Lung (tissue), 12 donors: ENCODE data around the gene GSTM4. TPM values are rescaled to one million over a fixed set of nuclear protein-coding genes. Genes with fewer than 3 reads are reported as not detected.

Source experiments
- ATAC-seq: fragments of 200-7000 bp; cut with Tn5 transposase; one replicate; pipeline ENCODE4 v1.9.1; 2020; ENCODE audit warnings: moderate number of reproducible peaks; ENCODE audit not compliant: insufficient read depth, low FRiP score
- DNase-seq, 3 donors: peaks; one replicate each; pipeline ENCODE4 v3.0.0-alpha.2; 2013 to 2017
- H3K27ac ChIP-seq, 2 donors: one replicate each; pipeline ENCODE4 v1.5.1; 2013; ENCODE audit warnings: mild to moderate bottlenecking in 2 of 2, moderate library complexity in 2 of 2, control low read depth in 1 of 2, inconsistent platforms in 1 of 2, low read depth in 1 of 2, low read length in 1 of 2
- H3K27me3 ChIP-seq, 3 donors: one replicate each; pipeline ENCODE4 v1.5.1; 2013; ENCODE audit warnings: low read length in 2 of 3; ENCODE audit not compliant: control insufficient read depth in 3 of 3, insufficient read depth in 3 of 3
- H3K36me3 ChIP-seq, 4 donors: one replicate each; pipeline ENCODE4 v1.5.1; 2013; ENCODE audit warnings: low read length in 4 of 4, mild to moderate bottlenecking in 1 of 4, moderate library complexity in 1 of 4; ENCODE audit not compliant: control insufficient read depth in 4 of 4, insufficient read depth in 4 of 4
- H3K4me1 ChIP-seq, 5 donors: one replicate each; pipeline ENCODE4 v1.5.1; 2013; ENCODE audit warnings: low read length in 5 of 5, mild to moderate bottlenecking in 2 of 5, moderate library complexity in 1 of 5; ENCODE audit not compliant: control insufficient read depth in 5 of 5, insufficient read depth in 5 of 5
- H3K4me3 ChIP-seq: one replicate; pipeline ENCODE4 v1.5.1; 2013; ENCODE audit warnings: mild to moderate bottlenecking, control low read depth, moderate library complexity
- H3K9ac ChIP-seq, 2 donors: one replicate each; pipeline ENCODE4 v1.5.1; 2013; ENCODE audit warnings: low read length in 2 of 2, control low read depth in 1 of 2; ENCODE audit not compliant: insufficient read depth in 1 of 2
- H3K9me3 ChIP-seq, 4 donors: one replicate each; pipeline ENCODE4 v1.5.1; 2013; ENCODE audit warnings: low read length in 3 of 4, mild to moderate bottlenecking in 1 of 4, moderate library complexity in 1 of 4; ENCODE audit not compliant: control insufficient read depth in 4 of 4, insufficient read depth in 3 of 4
- CTCF ChIP-seq: IDR thresholded peaks from 2 replicates; pipeline ENCODE4 v1.5.1; 2012; ENCODE audit warnings: mild to moderate bottlenecking; ENCODE audit errors: control extremely low read depth, extremely low read depth
- WGBS, 2 donors: extraction: QIAGEN DNeasy Blood & Tissue Kit; methylation state at CpG; one replicate each; pipeline ENCODE4 v1.1.7; 2013; 5-methylcytosine and 5-hydroxymethylcytosine counted together
- polyA plus RNA-seq, 2 donors: library from polyadenylated mRNA; stranded (reverse); fragments of 200-250 nt; gene quantifications; one replicate each; pipeline ENCODE4 v1.2.1, GENCODE V29; 2013
- total RNA-seq, 2 donors: library from RNA; depleted of rRNA in 1 of 2; stranded (reverse); fragments of >200 nt in 1 of 2; gene quantifications; one replicate each; pipeline ENCODE4 v1.2.1, GENCODE V29; 2014 to 2021
- donor health status: control.
- donor health status: control.
- donor health status: Bipolar disorder and iron deficiency.
- donor health status: healthy.
- donor health status: DM: yes; HTN: yes; CAD: no.

GSTM4 gene
- total and polyA plus RNA-seq, 4 donors: 8.8 to 19.7 (median 17.9) TPM

GRCh38 chr1:109639841-109640184, 16.1 kb upstream of the GSTM4 start:
- no peaks in the 10 kb centered on the region for H3K9me3 ChIP-seq
- no peak overlapping the region for H3K4me3 ChIP-seq
- ATAC-seq: no peak
- peaks cover 0 to 6% (median 3%) of the 10 kb centered on the region in 5 donors for H3K4me1 ChIP-seq
- no peaks in the 10 kb centered on the region for H3K27me3 ChIP-seq
- no peak for DNase-seq
- no peak overlapping the region for H3K9ac ChIP-seq
- H3K36me3 ChIP-seq: no peaks in the 10 kb centered on the region
- no peak for TF ChIP-seq CTCF
- H3K27ac ChIP-seq: no peak overlapping the region
- 51 to 59% methylated on average over 6 of the region's 6 CpGs for WGBS, 2 donors

GRCh38 chr1:109640285-109640865, 15.5 kb upstream of the GSTM4 start:
- TF ChIP-seq CTCF: peak; percentile 86
- Histone ChIP-seq H3K4me3 (no peak overlapping the region), H3K9me3 (no peaks in the 10 kb centered on the region), H3K4me1 (peaks cover 0 to 9% (median 3%) of the 10 kb centered on the region in 5 donors), H3K36me3 (no peaks in the 10 kb centered on the region), H3K27me3 (no peaks in the 10 kb centered on the region), H3K27ac (no peak overlapping the region), H3K9ac (no peak overlapping the region)
- DNase-seq: peak; percentile 60 to 77 (median 63)
- ATAC-seq: no peak
- 22 to 33% methylated on average over 5 of the region's 5 CpGs for WGBS, 2 donors

GRCh38 chr1:109641078-109641740, 14.7 kb upstream of the GSTM4 start:
- no peaks in the 10 kb centered on the region for H3K36me3 ChIP-seq
- no peak overlapping the region for H3K4me3 ChIP-seq
- no peak for TF ChIP-seq CTCF
- H3K9me3 ChIP-seq: no peaks in the 10 kb centered on the region
- WGBS, 2 donors: 83 to 97% methylated on average over 2 of the region's 2 CpGs
- peaks cover 0 to 9% (median 3%) of the 10 kb centered on the region in 5 donors for H3K4me1 ChIP-seq
- ATAC-seq: no peak
- no peak overlapping the region for H3K27ac ChIP-seq
- H3K27me3 ChIP-seq: no peaks in the 10 kb centered on the region
- no peak for DNase-seq
- no peak overlapping the region for H3K9ac ChIP-seq
